HFFc6 (cell line): ENCODE results near the gene LMCD1. TPM values are rescaled to one million over a fixed set of nuclear protein-coding genes. Genes with fewer than 3 reads are reported as not detected.

Source experiments
- DNase-seq: peaks from one replicate; pipeline ENCODE4 v3.0.0-alpha.2; 2018
- H3K27ac Mint-ChIP-seq: 2 replicates; pipeline ENCODE4 v1.8.0; 2020; ENCODE audit warnings: mild to moderate bottlenecking, mixed read lengths
- H3K27me3 Mint-ChIP-seq: 2 replicates; pipeline ENCODE4 v1.8.0; 2021; ENCODE audit warnings: mild to moderate bottlenecking, moderate library complexity, mixed read lengths; ENCODE audit not compliant: insufficient read depth
- H3K36me3 Mint-ChIP-seq: 2 replicates; pipeline ENCODE4 v1.8.0; 2021; ENCODE audit warnings: low read depth, mixed read lengths
- H3K4me1 Mint-ChIP-seq: 2 replicates; pipeline ENCODE4 v1.8.0; 2020; ENCODE audit warnings: low read depth, mixed read lengths
- H3K4me3 Mint-ChIP-seq: 2 replicates; pipeline ENCODE4 v1.8.0; 2020; ENCODE audit warnings: mild to moderate bottlenecking, moderate library complexity, mixed read lengths
- H3K9me3 Mint-ChIP-seq: 2 replicates; pipeline ENCODE4 v1.8.0; 2020; ENCODE audit warnings: mild to moderate bottlenecking, mixed read lengths
- total RNA-seq, 6 experiments: library from RNA; stranded (reverse); fragmentation: NEBNext Ultra II Directional; extraction: Animal tissue kit (Norgen Biotek cat#: 25700); gene quantifications; 2 replicates in 1 of 6; 3 replicates in 5 of 6; pipeline ENCODE4 v1.2.3, GENCODE V29; 2021
- TF ChIP-seq, protein P1 (sequence below): fragments of 200-600 bp; sonication (generic); IDR thresholded peaks from 2 replicates; pipeline ENCODE4 v1.5.0; 2021; ENCODE audit warnings: antibody characterized with exemption, mild to moderate bottlenecking

Gene LMCD1
- total RNA-seq, 6 experiments from 2014 or later = 20.1 to 50.6 (median 23.3) TPM

DNA sequence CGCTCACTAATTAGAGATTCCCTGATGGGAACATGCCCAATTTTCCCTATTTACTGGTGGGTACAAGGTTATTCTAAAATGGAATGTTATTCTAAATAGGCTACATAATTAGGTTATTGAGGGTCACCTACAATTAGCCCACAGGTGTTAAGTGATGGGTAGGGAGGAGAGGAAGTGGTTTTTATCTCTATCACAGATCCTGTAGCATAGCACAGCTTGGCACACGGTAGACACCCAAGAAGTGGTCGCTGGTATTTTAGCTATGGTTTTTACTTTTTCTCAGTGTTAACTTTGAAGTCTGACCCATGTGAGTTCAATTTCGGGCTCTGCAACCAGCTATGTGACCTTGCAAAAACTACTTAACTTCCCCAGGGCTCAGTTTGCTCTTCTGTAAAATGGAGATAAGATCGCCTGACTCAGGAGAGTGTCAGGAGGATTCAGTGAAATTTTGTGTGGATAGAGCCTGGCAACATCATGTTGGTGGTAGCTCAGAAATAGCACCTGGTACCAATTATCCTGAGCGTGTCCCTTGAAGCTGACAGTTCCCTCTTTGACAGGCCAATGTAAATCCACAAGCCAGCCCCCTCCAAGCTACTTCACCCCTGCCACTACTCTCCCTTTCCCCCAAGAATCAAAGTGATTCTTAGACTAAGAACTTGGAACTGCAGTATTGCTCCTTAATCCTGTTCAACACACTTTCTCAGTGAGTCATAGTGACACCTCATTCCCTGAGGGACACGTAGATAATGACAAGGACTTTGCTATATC, 8.7 kb upstream of the LMCD1 start:
- TF ChIP-seq, protein P1, sequence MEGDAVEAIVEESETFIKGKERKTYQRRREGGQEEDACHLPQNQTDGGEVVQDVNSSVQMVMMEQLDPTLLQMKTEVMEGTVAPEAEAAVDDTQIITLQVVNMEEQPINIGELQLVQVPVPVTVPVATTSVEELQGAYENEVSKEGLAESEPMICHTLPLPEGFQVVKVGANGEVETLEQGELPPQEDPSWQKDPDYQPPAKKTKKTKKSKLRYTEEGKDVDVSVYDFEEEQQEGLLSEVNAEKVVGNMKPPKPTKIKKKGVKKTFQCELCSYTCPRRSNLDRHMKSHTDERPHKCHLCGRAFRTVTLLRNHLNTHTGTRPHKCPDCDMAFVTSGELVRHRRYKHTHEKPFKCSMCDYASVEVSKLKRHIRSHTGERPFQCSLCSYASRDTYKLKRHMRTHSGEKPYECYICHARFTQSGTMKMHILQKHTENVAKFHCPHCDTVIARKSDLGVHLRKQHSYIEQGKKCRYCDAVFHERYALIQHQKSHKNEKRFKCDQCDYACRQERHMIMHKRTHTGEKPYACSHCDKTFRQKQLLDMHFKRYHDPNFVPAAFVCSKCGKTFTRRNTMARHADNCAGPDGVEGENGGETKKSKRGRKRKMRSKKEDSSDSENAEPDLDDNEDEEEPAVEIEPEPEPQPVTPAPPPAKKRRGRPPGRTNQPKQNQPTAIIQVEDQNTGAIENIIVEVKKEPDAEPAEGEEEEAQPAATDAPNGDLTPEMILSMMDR = no peak
- Mint-ChIP-seq H3K4me1 (peaks cover 72% of the 10 kb centered on the region), H3K27me3 (peaks cover 1% of the 10 kb centered on the region; the same call in 1 of the 2 replicates), H3K36me3 (no peaks in the 10 kb centered on the region), H3K27ac (peak overlapping the region; percentile 46), H3K9me3 (no peaks in the 10 kb centered on the region), H3K4me3 (no peak overlapping the region)
- peak; percentile 33 for DNase-seq

DNA sequence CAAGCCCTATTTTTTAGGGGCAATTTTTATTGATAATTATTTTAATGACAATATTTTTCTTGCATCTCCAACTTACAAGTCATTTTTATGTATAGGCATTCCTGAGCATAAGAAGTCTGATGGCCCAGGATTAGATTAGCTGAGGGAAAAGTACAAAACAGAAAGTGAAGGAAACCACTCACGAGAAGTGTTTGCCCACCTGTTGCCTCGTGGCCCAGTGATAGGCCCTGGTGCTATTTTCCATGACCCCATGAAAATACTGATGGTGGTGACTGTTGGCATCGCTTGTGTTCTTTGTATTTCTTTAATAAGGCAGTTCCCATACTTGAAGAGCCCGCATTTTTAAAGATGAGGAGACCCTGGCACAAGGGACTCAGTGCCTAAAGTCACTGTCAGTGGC, 7.9 kb upstream of the LMCD1 start:
- Mint-ChIP-seq H3K27ac (no peak overlapping the region), H3K4me1 (peaks cover 65% of the 10 kb centered on the region), H3K9me3 (no peaks in the 10 kb centered on the region), H3K27me3 (peaks cover 1% of the 10 kb centered on the region; the same call in 1 of the 2 replicates), H3K4me3 (no peak overlapping the region), H3K36me3 (no peaks in the 10 kb centered on the region)
- no peak for DNase-seq
- TF ChIP-seq, protein P1 = no peak

DNA sequence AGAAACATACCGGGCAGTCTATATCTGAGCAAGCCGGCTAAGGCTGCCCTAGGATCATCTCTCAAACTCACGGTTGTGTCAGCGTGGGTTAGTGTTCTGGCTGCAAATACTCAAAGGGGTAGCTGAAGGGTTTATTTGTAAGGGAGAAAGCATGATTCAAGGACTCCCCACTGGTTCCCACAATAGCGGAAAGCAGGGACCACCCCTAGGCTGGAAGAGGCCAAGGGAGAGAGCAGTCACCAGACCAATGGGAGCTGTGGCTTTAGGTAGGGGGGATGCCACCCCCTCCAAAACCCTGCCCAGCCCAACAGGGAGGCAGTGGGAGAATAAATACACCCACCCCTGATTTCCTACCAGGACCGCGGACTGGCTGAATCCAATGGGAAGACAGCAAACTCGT, 7.3 kb upstream of the LMCD1 start:
- Mint-ChIP-seq H3K36me3 (no peaks in the 10 kb centered on the region), H3K4me1 (peaks cover 60% of the 10 kb centered on the region), H3K27ac (no peak overlapping the region), H3K9me3 (no peaks in the 10 kb centered on the region), H3K4me3 (no peak overlapping the region), H3K27me3 (peaks cover 1% of the 10 kb centered on the region; the same call in 1 of the 2 replicates)
- TF ChIP-seq, protein P1 = no peak
- no peak for DNase-seq

DNA sequence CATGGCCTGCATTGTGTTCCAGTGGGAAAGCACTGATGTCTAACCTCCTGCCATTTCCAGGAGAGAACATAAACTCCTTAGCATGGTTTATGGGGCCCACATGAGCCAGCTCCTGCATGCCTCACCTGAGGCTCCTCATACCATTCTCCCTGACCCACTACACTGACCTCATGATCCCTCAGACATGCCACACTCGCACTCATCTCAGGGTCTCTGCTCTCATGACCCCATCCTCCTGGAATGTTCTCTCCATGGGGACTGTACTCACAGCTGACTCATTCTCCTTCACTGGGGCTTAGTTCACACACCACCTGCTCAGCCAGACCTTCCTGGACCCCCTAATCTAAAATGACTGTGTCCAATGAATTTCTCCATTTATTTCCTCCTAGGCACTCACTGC, 4.0 kb upstream of the LMCD1 start:
- no peaks in the 10 kb centered on the region for H3K36me3 Mint-ChIP-seq
- TF ChIP-seq, protein P1 = no peak
- H3K27me3 Mint-ChIP-seq = no peaks in the 10 kb centered on the region; the same call in none of the 2 replicates
- no peak overlapping the region for H3K4me3 Mint-ChIP-seq
- no peaks in the 10 kb centered on the region for H3K9me3 Mint-ChIP-seq
- H3K4me1 Mint-ChIP-seq = peaks cover 48% of the 10 kb centered on the region
- no peak overlapping the region for H3K27ac Mint-ChIP-seq
- no peak for DNase-seq

DNA sequence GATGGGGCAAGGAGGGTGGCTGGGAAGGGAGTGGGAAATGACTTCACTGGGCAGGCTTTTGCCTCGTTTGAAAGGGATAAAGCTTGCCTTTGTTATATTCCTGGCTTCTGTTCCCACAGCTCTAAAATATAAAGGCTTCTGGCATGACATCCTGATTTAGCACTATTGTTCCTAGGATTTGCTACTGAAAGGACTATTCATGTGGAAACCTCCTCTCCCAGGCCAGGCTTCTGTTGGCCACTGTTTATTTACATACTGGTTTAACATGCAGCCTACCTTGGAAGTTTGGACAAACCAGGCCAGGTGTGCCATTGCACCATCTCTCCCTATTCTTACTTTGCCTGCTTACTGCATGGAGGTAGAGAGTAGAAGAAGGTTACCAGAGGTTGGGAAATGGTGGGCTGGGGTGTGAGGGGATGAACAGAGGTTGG, 2.4 kb upstream of the LMCD1 start:
- Mint-ChIP-seq H3K4me1 (peaks cover 51% of the 10 kb centered on the region), H3K27ac (no peak overlapping the region)
- DNase-seq = no peak

More for the DNA sequence above, 2.4 kb upstream of the LMCD1 start:
- H3K36me3 Mint-ChIP-seq = no peaks in the 10 kb centered on the region
- H3K27me3 Mint-ChIP-seq = no peaks in the 10 kb centered on the region; the same call in none of the 2 replicates
- TF ChIP-seq, protein P1 = no peak
- H3K9me3 Mint-ChIP-seq = no peaks in the 10 kb centered on the region
- H3K4me3 Mint-ChIP-seq = no peak overlapping the region
